Measurements from ENCODE around the gene MRPL28.
"Not testable (repeated sequence)": the region's sequence is repeated elsewhere in the genome, so short reads cannot be mapped to it uniquely, and the experiment has no call there.

MRPL28 gene

DNA sequence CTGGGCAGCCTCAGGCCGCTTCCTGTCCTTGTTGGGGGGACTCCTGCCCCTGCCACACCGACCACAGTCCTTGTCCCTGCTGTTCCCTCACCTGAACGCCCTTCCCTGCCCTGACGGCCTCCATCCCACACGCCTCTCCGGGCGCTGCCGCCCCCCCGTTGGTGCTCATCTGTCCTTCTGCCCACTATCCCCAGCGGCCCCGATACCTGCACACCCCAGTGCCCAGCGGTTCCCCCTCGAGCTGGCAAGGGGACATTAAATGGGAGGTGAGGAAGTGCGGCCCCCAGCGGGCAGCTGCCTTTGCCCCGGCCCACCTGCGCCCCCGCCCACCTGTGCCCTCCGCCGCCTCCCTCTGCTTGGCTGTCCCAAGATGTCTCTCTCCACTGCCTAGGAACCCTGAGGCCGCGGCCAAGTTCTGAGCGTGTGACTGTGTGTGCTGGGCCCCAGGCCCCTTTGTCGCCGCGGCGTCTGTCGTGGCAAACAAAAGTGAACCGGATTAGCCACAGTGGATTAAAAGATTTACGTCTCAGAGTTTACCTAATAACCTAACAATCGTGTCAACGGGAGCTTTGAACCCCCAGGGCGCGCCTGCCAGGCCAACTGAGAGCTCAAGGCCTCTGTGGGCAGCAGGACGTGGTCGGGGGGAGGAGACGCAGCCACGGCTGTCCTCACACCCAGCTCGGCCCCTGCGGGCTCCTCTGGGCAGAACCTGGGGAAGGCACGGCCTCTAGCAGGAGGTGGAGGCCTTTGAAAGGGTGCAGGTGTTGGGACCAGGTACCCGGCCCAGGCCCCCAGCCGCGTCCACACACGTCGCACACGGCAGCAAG, 10.3 kb downstream of the MRPL28 start:
- no peak for DNase-seq (ENCODE audit: low read depth)

- DNase-seq (ENCODE audit: low read depth): no peak
Observed at GRCh38 chr16:359067-359763, 11.1 kb downstream of the MRPL28 start.

GRCh38 chr16:356741-357140, 13.6 kb downstream of the MRPL28 start:
- no peak for DNase-seq (ENCODE audit: low read depth)

DNA sequence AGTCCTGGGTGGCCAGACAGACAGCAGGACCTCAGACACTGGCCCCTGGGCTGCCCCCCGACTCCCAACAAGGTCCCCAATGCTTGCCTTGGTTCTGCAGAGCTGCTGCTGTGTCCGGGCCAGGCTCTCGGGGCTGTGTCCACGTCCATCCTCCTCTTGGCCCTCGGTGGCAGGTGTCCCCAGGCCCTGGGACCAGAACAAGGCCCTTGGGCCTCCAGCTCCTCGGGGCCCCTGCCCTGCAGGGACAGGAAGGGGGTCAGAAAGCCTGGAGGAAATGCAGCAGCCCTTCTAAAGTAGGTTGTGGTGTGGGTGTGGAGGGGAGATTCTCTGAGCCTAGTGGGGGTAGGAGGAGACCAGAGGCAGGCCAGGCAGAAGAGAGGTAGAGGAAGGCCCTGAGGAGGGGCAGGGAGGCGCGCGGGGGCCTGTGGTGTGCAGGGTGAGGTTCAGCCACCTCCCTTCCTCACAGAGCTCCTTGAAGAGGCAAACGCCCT, 15.3 kb downstream of the MRPL28 start:
- no peak for DNase-seq (ENCODE audit: low read depth)

DNA sequence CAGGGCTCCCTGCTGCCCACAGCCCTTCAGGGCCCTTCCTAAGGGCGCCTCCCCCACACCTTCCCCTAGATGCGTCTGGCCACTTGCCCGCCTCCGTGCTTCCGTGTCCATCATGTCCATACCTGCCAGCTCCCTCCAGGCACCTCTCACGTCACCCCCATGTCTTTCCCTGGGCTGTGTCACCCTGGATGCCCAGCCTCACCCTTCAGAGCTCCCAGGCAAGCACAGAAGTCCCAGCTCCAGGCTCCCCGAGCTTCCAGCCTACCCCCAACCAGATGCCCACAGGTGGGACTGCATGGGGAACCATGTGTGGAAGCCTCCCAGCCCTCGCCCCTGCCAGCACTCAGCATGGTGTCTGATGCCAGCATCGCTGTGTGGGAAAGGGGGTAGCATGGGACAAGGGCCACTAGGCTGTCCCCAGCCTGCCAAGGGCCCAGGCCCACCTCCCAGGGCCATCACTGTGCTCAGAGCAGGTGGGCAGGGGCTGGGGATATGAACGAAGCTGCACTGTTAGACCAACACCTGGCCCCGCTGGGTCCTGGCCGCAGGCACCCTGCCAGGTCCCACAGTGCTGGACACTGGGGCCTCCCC, 16.0 kb downstream of the MRPL28 start:
- no peak for DNase-seq (ENCODE audit: low read depth)

DNA sequence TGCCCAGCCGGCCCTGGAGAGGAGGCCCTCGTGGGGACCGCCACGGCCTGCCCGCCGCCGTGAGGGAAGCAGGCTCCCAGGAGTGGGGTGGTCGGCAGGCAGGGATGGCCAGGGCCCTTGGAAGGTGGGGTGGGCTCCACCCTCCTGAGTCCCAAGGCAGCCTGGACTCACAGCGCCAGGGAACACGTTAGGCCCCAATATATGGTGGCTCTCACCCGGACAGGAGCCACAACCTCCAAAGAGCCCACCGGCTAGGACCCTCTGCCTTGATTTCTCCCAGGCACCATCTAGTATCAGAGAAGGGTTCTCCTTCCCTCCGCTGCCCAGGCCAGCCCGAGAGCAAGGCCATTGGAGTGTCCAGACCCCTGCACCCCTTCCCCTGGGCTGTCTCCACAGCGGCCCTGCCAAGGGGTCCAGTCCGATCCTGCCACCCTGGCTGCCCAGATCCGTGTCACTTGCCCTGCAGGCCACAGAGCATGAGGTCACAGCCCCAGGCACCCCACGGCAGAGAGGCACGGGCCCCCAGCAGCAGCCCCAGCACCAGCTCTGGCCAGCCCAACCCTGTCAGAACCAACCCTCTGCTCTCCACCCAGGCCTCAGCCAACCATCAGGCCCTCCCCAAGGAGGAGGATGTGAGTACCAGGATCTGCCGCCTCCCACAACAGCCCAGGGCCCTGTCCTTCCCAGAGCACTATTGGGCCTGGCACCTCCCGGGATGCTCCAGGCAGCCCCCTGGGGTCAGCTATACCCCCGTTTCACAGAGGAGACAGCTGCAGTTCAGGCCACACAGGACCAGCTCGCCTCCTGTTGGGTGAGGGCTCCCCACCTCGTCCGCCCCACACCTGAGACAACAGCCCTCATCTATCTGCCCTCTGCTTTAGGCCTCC, 16.7 kb downstream of the MRPL28 start:
- DNase-seq (ENCODE audit: low read depth): no peak

DNA sequence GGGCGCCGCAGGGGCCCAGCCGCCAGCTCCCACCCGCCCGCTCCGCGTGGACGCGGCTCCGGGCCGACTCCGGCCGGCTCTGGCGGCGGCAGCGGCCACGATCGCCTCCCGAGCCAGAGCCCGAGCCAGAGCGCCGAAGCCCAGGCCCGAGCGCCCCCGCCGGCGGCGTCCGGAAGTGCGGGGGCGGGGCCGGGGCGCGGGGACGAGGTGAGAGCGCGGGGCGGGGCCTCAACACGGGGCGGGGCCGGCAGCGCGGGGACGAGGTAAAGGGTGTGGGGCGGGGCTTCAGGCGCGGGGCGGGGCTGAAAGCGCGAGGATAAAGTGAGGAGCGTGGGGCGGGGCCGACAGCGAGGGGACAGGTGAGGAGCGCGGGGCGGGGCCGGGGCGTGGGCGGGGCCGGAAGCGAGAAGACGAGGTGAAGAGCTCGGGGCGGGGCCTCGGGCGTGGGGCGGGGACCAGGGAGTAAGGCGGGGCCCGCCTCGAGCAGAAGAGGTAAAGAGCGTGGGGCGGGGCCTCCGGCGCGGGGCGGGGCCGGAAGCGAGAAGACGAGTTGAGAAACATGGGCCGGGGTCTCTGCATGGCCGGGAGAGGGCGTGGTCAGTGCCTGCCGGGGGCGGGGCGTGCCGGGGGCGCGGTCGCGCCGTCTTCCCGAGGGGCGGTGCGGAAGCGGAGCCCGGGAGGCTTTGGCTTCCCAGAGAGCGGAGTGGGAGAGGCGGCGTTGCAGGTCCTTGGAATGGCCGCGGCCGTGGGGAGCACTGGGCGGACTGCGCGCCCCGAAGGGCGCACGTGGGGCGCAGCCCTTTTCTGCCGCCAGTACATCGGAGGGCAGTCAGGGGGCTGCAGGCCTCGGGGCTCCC, 17.6 kb downstream of the MRPL28 start, which contains the start of gene AXIN1:
TSS of gene AXIN1 (minus strand) at position 177 of the 857 bp plus-strand sequence. CDS start 5,698 bp downstream, outside the sequence.
- peak; percentile 90 for DNase-seq (ENCODE audit: low read depth)

GRCh38 chr16:351804-352520, 18.4 kb downstream of the MRPL28 start:
- no peak for DNase-seq (ENCODE audit: low read depth)

- DNase-seq (ENCODE audit: low read depth): no peak
Observed at GRCh38 chr16:350203-350602, 20.1 kb downstream of the MRPL28 start.

GRCh38 chr16:349211-349610, 21.1 kb downstream of the MRPL28 start:
- DNase-seq (ENCODE audit: low read depth): no peak

DNA sequence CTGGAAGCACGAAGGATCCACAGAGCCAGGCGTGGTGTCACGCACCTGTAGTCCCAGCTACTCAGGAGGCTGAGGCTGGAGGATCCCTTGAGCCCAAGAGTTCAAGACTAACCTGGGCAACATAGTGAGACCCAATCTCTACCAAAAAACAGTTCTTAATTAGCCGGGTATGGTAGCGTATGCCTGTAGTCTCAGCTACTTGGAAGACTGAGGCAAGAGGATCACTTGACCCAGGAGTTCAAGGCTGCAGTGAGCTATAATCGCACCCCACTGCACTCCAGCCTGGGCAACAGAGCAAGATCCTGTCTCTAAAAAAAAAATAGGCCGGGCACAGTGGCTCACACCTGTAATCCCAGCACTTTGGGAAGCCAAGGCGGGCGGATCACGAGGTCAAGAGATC, 21.8 kb downstream of the MRPL28 start:
- DNase-seq (ENCODE audit: low read depth): not testable (repeated sequence)

DNA sequence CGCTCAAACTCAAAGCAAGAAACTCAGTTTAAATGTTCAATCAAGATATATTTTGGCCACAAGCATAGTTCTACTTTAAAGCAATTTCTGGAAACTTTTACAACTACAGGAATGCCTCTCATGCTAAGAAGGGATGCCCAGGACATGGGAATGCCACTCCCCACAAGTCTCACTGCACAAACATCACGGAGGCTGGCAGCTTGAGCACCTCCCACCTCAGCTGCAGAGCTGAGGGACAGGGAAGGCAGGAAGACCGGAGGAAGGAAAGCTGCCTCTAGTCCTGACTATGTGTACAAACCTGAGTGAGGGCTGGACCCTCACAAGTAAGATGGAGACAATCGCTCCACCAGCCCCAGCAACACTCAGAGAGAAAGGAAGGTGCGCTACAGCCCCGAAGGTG, 23.1 kb downstream of the MRPL28 start:
- DNase-seq (ENCODE audit: low read depth): no peak

DNA sequence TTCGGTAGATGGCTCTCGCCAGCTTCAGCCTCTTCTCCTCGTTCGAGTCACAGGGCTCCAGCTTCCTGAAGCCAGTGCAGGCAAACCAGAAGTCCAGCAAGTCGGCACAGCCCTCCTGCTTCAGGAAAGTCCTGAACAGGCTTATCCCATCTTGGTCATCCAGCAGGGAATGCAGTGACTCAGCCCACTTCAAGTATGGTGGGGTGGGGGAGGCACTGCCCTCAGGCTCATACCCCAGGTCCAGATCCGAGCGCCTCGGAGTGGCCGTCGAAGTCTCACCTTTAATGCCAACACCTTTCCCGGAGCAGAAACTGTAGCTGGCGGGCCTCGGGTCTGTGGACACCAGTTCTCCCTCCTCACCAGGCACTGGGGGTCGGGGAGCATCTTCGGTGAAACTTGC, 23.8 kb downstream of the MRPL28 start:
- DNase-seq (ENCODE audit: low read depth): peak; percentile 72

DNA sequence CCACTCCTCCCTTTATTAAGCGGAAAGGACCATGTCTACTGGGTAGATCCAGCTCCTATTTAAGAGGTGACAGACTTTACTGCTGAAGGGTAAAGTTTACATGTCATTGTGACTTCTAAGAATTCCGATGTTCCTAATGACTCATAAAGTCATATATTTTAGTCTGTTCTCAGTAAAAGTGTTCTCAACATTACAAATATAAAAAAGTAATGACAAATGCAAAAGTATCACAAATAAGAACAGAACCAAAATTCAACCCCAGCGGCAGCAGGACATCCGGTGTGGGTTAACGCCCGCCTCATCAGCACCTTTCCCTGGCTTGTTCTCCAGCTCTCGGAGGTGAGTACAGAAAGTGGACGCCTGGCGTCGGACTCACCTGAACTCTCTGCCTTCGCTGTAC, 24.6 kb downstream of the MRPL28 start:
- no peak for DNase-seq (ENCODE audit: low read depth)

- DNase-seq (ENCODE audit: low read depth): no peak
Observed at GRCh38 chr16:342455-343213, 27.7 kb downstream of the MRPL28 start.

DNA sequence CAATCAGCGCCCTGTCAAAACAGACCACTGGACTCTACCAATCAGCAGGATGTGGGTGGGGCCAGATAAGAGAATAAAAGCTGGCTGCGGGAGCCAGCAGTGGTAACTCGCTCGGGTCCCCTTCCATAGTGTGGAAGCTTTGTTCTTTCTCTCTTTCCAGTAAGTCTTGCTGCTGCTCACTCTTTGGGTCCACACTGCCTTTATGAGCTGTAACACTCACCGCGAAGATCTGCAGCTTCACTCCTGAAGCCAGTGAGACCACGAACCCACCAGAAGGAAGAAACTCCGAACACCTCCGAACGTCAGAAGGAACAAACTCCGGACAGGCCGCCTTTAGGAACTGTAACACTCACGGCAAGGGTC, 28.4 kb downstream of the MRPL28 start:
- DNase-seq (ENCODE audit: low read depth): not testable (repeated sequence)

GRCh38 chr16:341095-341973, 29.0 kb downstream of the MRPL28 start:
- not testable (repeated sequence) for DNase-seq (ENCODE audit: low read depth)

DNA sequence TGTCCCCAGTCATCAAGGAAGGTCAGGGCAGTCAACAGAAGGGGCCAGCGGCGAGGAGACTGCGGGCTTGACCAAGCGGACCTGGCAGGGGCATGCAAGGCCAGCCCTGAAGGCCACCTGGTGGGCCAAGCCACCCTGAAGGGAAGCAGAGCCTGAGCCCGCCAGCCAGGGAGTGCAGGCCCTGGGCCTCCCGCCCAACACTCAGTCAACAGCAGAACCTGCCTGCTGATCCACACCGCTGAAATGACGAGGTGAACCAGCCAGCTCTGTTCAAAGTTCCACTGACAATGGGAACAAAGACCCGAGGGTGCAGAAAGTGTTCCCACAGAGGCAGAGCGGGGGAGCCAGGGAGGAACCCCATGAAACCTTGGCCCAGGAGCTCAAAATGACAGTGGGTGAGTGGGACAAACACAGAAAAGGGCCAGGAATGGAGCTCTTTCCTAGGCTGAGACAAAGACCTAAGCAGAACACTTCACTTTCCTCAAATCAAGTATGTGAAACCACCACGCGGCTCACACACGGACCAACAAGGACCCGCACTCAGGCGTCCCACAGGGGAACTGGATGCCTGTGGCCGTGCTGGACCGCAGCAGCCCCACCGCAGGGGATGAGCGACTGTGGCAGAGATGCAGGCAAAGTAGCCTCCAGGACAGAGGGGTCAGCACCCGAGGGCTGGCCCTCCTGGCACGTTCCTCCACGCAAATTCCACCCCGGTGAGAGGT, 29.8 kb downstream of the MRPL28 start:
- DNase-seq (ENCODE audit: low read depth): no peak

Measured in amniotic epithelial cell (primary cell).